HepG2 (cell line): Measurements from ENCODE around the gene EBF4. TPM values are rescaled to one million over a fixed set of nuclear protein-coding genes. Genes with fewer than 3 reads are reported as not detected.

Experiments used
- AKAP8 ChIP-seq: sonication (generic); formaldehyde crosslinking; IDR thresholded peaks from 2 replicates; pipeline ENCODE4 v1.5.1; 2020; ENCODE audit warnings: mild to moderate bottlenecking, missing genetic modification reagents
- CBFB ChIP-seq: sonication (generic); formaldehyde crosslinking; IDR thresholded peaks from 2 replicates; pipeline ENCODE4 v1.4.0; 2020; ENCODE audit warnings: missing genetic modification reagents
- CHD4 ChIP-seq: fragments of 200-600 bp; sonication (generic); IDR thresholded peaks from 2 replicates; pipeline ENCODE4 v1.7.0; 2017; ENCODE audit warnings: mild to moderate bottlenecking, low read length, borderline replicate concordance
- FOXP4 ChIP-seq: sonication (generic); formaldehyde crosslinking; IDR thresholded peaks from 2 replicates; pipeline ENCODE4 v1.4.0; 2020; ENCODE audit warnings: missing genetic modification reagents
- HIC2 ChIP-seq: sonication (generic); formaldehyde crosslinking; IDR thresholded peaks from 2 replicates; pipeline ENCODE4 v1.9.0; 2022; ENCODE audit warnings: low read depth, missing genetic modification reagents
- MAF1 ChIP-seq: sonication (generic); formaldehyde crosslinking; IDR thresholded peaks from 2 replicates; pipeline ENCODE4 v1.5.0; 2020; ENCODE audit warnings: missing genetic modification reagents, borderline replicate concordance
- MXD4 ChIP-seq: IDR thresholded peaks from 2 replicates; pipeline ENCODE4 v1.6.1; 2016; ENCODE audit warnings: mild to moderate bottlenecking, missing biosample characterization, missing genetic modification reagents
- NCOR1 ChIP-seq: fragments of 200-600 bp; sonication (generic); IDR thresholded peaks from 2 replicates; pipeline ENCODE4 v1.7.0; 2017; ENCODE audit warnings: antibody characterized with exemption, low read length, borderline replicate concordance
- ONECUT2 ChIP-seq: sonication (generic); formaldehyde crosslinking; IDR thresholded peaks from 2 replicates; pipeline ENCODE4 v1.4.0; 2020; ENCODE audit warnings: missing genetic modification reagents
- PATZ1 ChIP-seq: sonication (generic); formaldehyde crosslinking; IDR thresholded peaks from 2 replicates; pipeline ENCODE4 v1.4.0; 2020; ENCODE audit warnings: missing genetic modification reagents
- RFXAP ChIP-seq: sonication (generic); formaldehyde crosslinking; IDR thresholded peaks from 2 replicates; pipeline ENCODE4 v1.4.0; 2020; ENCODE audit warnings: missing genetic modification reagents, borderline replicate concordance
- SOX5 ChIP-seq: IDR thresholded peaks from 2 replicates; pipeline ENCODE4 v1.6.1; 2016; ENCODE audit warnings: borderline replicate concordance
- SYNCRIP ChIP-seq: fragments of 200-400 bp; formaldehyde crosslinking; IDR thresholded peaks from 2 replicates; pipeline ENCODE4 v1.6.1; 2018; ENCODE audit warnings: mild to moderate bottlenecking, low read depth, low read length; ENCODE audit not compliant: insufficient read depth
- ZC3H13 ChIP-seq: sonication (generic); formaldehyde crosslinking; IDR thresholded peaks from 2 replicates; pipeline ENCODE4 v1.8.1; 2023; ENCODE audit warnings: mild to moderate bottlenecking, missing genetic modification reagents, moderate library complexity
- ZNF230 ChIP-seq: sonication (generic); formaldehyde crosslinking; IDR thresholded peaks from 2 replicates; pipeline ENCODE4 v1.4.0; 2020; ENCODE audit warnings: mild to moderate bottlenecking, missing genetic modification reagents
- ZNF280B ChIP-seq: sonication (generic); formaldehyde crosslinking; IDR thresholded peaks from 2 replicates; pipeline ENCODE4 v1.5.0; 2020; ENCODE audit warnings: missing genetic modification reagents, mild to moderate bottlenecking, borderline replicate concordance
- ZNF451 ChIP-seq: sonication (generic); formaldehyde crosslinking; IDR thresholded peaks from 2 replicates; pipeline ENCODE4 v1.5.0; 2020; ENCODE audit warnings: mild to moderate bottlenecking, missing genetic modification reagents
- ZNF549 ChIP-seq: sonication (generic); formaldehyde crosslinking; IDR thresholded peaks from 2 replicates; pipeline ENCODE4 v1.5.0; 2020; ENCODE audit warnings: missing genetic modification reagents
- ZNF619 ChIP-seq: sonication (generic); formaldehyde crosslinking; IDR thresholded peaks from 2 replicates; pipeline ENCODE4 v1.4.0; 2020; ENCODE audit warnings: mild to moderate bottlenecking, missing genetic modification reagents
- ZNF7 ChIP-seq: IDR thresholded peaks from 2 replicates; pipeline ENCODE4 v1.6.1; 2016; ENCODE audit warnings: missing biosample characterization, missing genetic modification reagents
- ZNF710 ChIP-seq: sonication (generic); formaldehyde crosslinking; IDR thresholded peaks from 2 replicates; pipeline ENCODE4 v1.5.0; 2020; ENCODE audit warnings: mild to moderate bottlenecking, missing genetic modification reagents, borderline replicate concordance
- ZNF775 ChIP-seq: sonication (generic); formaldehyde crosslinking; IDR thresholded peaks from 2 replicates; pipeline ENCODE4 v1.4.0; 2020; ENCODE audit warnings: missing genetic modification reagents, mild to moderate bottlenecking, moderate library complexity, borderline replicate concordance
- polyA plus RNA-seq, 8 experiments: library from polyadenylated mRNA; depleted of rRNA in 3 of 8; stranded (reverse) in 7 of 8; unstranded in 1 of 8; fragments of >200 nt; fragmentation: Illumina TruSeq in 4 of 8; extraction: Trizol in 4 of 8; gene quantifications; 2 replicates each; pipeline versions ENCODE4 v1.2.1 to v1.2.3, GENCODE V29; 2011 to 2016; ENCODE audit warnings: low read depth in 4 of 8, missing spikeins in 1 of 8, mixed read lengths in 1 of 8; ENCODE audit not compliant: insufficient read depth in 1 of 8
- total RNA-seq, 5 experiments: library from RNA; depleted of rRNA; stranded (reverse); fragments of >200 nt; fragmentation: Illumina TruSeq; extraction: Trizol; gene quantifications; 2 replicates each; pipeline ENCODE4 v1.2.3, GENCODE V29; 2016; ENCODE audit warnings: low read depth in 1 of 5

The EBF4 gene
- total and polyA plus RNA-seq, 2 of the 13 experiments (the other 11 are each of a cell fraction or from before 2014, with no cell fraction given) = 0.84 to 2.2 TPM

- TF ChIP-seq RFXAP (CRISPR knock-in tag) (no peak), CHD4 (no peak), MXD4 (no peak), CBFB (CRISPR knock-in tag) (no peak), HIC2 (CRISPR knock-in tag) (no peak), ZNF549 (CRISPR knock-in tag) (no peak), NCOR1 (no peak), ONECUT2 (CRISPR knock-in tag) (no peak), FOXP4 (CRISPR knock-in tag) (no peak), SOX5 (no peak), ZNF280B (CRISPR knock-in tag) (no peak), ZC3H13 (CRISPR knock-in tag) (no peak), ZNF451 (no peak), ZNF710 (no peak), ZNF7 (CRISPR knock-in tag) (no peak), ZNF619 (no peak), MAF1 (0 out of 2 replicates have a peak, but pooled peaks have one; percentile 46), PATZ1 (CRISPR knock-in tag) (no peak), AKAP8 (CRISPR knock-in tag) (no peak), SYNCRIP (no peak), ZNF775 (CRISPR knock-in tag) (no peak), ZNF230 (CRISPR knock-in tag) (no peak)
Observed at GRCh38 chr20:2691663-2692035, 931 bp upstream of the EBF4 start (continued).
